HG02885 (cell line): ENCODE measurements around the gene MIF.
"Not testable (repeated sequence)": the region's sequence is repeated elsewhere in the genome, so short reads cannot be mapped to it uniquely, and the experiment has no call there.

Source experiments
- ATAC-seq: cut with Tn5 transposase; IDR thresholded peaks from one replicate; pipeline ENCODE4 v1.9.1; 2021; ENCODE audit warnings: mild to moderate bottlenecking; ENCODE audit not compliant: unreplicated experiment, poor library complexity

MIF gene

GRCh38 chr22:23893945-23894709 lies at the start of gene MIF:
MIF (plus strand) TSS chr22:23894383; CDS start chr22:23894475, 92 bp downstream.
- ATAC-seq, result peak; percentile 79

- ATAC-seq, result no peak
Measured at GRCh38 chr22:23844739-23845202, 49.4 kb upstream of the MIF start.

- no peak for ATAC-seq
Measured at GRCh38 chr22:23845265-23846080, 48.7 kb upstream of the MIF start.

- ATAC-seq, result no peak
Measured at GRCh38 chr22:23846081-23846469, 48.1 kb upstream of the MIF start.

GRCh38 chr22:23847310-23847920 lies 46.8 kb upstream of the MIF start:
- ATAC-seq, result no peak

GRCh38 chr22:23847991-23848864 lies 46.0 kb upstream of the MIF start:
- no peak for ATAC-seq

GRCh38 chr22:23849009-23850006 lies 44.9 kb upstream of the MIF start:
- no peak for ATAC-seq

- no peak for ATAC-seq
Measured at GRCh38 chr22:23850136-23850611, 44.0 kb upstream of the MIF start.

- ATAC-seq, result peak; percentile 46
Measured at GRCh38 chr22:23856721-23857605, 37.2 kb upstream of the MIF start.

- peak; percentile 96 for ATAC-seq
Measured at GRCh38 chr22:23857606-23858483, 36.3 kb upstream of the MIF start, which contains the start of gene SLC2A11. SLC2A11 (plus strand) TSS chr22:23857875; CDS start chr22:23858000, 125 bp downstream.

- ATAC-seq, result no peak
Measured at GRCh38 chr22:23858484-23858815, 35.7 kb upstream of the MIF start.

GRCh38 chr22:23859201-23859600 lies 35.0 kb upstream of the MIF start:
- ATAC-seq, result no peak

GRCh38 chr22:23860187-23860586 lies 34.0 kb upstream of the MIF start:
- not testable (repeated sequence) for ATAC-seq

GRCh38 chr22:23862103-23862502 lies 32.1 kb upstream of the MIF start:
- no peak for ATAC-seq

- not testable (repeated sequence) for ATAC-seq
Measured at GRCh38 chr22:23864499-23865154, 29.6 kb upstream of the MIF start.

GRCh38 chr22:23868580-23868979 lies 25.6 kb upstream of the MIF start:
- ATAC-seq, result no peak
